T47D (cell line): Measurements from ENCODE around the gene POLN.

ENCODE experiments used
- DNase-seq, 2 experiments: peaks; one replicate each; pipeline versions ENCODE4 v3.0.0 to v3.0.0-alpha.2; 2011 to 2012; ENCODE audit warnings: low read depth in 1 of 2, low spot score in 1 of 2
- JUND ChIP-seq: IDR thresholded peaks from 2 replicates; pipeline ENCODE4 v1.6.1; 2012; ENCODE audit warnings: low read depth
- in situ Hi-C: cut with HindIII; loops from 2 replicates; pipeline ENCODE4 v1.10.0; 2016; ENCODE audit warnings: low sequenced_read_pairs, low pct_unique_long_range_greater_than_20kb

POLN gene

GRCh38 chr4:2265113-2266110 lies 23.5 kb upstream of the POLN start:
- no peak for DNase-seq
- no peak for TF ChIP-seq JUND
- in situ Hi-C loops = no loop called here

- no peak for TF ChIP-seq JUND
- no peak for DNase-seq
- in situ Hi-C loops = no loop called here
Measured at GRCh38 chr4:2264481-2265041, 22.6 kb upstream of the POLN start.

DNA sequence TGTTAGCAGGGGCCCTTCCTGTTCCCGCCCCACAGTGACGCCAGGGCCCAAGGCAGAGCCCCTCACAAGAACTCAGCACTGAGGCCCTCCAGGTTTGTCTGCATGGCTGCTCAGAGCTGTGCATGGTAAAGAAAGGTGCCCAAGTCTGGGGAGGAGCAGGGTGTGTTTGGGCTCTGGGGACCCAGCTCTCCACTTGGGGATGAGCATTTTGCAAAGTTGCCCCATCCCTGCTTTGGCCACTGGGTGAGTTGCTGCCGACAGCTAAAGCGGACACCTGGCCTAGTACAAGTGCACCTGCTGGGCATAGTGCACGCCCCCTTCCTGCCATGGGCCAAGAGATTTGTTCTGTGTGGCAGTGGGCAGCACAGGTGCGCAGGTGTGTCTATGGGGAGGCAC lies 22.0 kb upstream of the POLN start:
- in situ Hi-C loops = no loop called here
- no peak for TF ChIP-seq JUND
- DNase-seq = no peak

DNA sequence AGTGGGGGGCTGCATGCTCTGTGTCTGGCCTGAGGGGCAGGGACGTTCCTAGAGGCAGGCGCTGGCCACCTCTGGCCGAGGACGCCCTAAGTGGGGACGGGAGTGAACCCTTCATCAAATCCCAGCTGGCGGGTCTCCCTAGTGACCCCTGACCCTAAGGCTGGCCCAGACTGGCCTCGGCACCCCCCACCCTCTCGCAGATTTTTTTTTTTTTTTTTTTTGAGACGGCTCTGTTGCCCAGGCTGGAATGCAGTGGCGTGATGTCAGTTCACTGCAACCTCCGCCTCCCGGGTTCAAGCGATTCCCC lies 21.0 kb upstream of the POLN start:
- TF ChIP-seq JUND = no peak
- in situ Hi-C loops = no loop called here
- DNase-seq = no peak

DNA sequence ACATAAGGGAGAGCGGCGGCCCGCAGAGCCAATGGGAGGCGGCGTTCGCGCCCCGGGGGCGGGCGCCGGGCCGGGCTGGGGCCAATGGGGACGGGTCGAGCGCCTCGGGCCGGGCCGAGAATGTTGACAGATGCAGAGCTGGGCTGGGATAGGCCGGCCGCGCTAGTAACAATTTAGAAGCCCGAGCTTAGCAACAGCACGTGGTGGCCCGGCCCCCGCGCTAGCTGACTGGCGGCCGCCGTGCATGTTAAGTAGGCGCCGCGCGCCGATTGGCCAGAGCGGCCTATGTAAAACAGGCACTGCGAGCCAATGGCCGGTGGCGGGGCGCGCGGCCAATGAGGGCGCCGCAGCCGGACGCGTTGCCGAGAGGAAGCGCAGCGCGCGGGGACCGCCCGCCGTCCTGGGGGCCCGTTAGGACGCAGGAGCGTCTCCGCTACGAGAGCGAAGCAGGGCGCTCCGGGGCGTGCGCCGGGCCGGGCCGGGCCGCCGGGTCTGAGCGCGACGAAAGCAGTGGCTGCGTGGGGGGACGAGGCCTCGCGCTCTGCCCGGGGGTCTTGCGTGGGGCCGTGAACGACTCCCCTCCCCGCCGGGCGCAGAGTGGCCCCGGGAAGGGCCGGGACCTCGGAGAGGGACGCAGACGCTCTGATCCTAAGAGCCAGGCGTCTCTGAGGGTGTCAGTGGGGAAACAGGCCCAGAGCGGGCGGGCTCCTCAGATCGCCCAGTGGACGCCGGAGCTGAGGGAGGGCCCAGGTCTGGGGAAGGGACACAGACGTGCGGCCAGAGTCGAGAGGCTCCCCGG lies 20.4 kb upstream of the POLN start:
- in situ Hi-C loops = no loop called here
- DNase-seq = peak; percentile 99 to 100
- no peak for TF ChIP-seq JUND

DNA sequence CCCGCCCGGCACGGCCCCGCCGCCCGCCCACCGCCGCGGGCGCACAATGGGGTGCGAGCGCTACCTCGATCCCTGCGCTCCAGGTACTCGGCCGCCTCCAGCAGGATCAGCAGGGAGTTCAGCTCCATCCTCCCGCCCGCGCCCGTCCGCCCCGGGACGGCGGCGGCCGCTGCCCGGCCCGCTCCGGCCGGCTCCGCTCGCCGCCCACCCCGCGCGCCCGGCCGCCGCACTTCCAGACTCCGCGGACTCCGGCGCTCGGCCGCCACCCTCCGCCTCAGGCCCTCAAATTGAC lies 19.9 kb upstream of the POLN start, which contains the start of gene MXD4:
TSS of gene MXD4 (minus strand) at position 257 of the 292 bp plus-strand sequence. CDS start at position 128, 129 bp downstream.
- TF ChIP-seq JUND = no peak

DNA sequence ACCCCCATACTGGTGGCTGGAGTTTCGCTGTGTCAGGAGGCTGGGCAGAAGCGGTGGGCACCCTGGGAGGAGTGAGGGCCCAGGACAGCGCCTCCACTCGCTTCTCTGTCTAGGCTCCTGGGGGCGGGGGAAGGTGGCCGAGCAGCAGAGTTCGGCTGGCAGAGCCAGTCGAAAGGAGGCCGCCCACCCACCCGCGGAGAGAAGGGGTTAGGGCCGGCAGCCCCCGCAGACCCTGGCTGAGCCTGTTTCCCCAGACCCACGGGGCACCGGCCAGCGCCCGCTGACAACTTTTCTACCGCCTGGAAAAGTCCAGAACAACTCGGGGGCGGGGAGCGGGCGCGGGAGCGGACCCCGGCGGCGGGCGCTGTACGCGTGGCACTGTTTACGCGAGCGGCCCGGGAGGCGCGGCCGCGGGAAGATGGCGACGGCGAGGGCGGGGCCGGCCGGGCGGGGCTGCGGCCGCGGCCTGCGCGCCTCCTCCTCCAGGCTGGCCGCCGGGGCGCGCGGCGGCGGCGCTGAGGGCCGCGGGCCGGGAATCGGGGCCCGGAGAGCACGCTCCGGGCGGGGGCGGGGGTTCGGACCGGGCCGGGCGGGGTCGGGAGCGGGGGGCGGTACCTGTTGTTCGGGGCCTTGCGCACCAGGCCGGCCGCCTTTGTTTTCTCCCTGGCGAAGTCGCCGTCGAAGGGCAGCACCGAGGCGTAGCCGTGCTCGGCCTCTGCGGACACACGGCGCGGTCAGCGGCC lies 19.4 kb upstream of the POLN start:
- in situ Hi-C loops = no loop called here
- DNase-seq = peak; percentile 47 to 62
- TF ChIP-seq JUND = no peak

More for the DNA sequence above, 19.9 kb upstream of the POLN start, which contains the start of gene MXD4:
- in situ Hi-C loops = no loop called here
- DNase-seq = no peak

DNA sequence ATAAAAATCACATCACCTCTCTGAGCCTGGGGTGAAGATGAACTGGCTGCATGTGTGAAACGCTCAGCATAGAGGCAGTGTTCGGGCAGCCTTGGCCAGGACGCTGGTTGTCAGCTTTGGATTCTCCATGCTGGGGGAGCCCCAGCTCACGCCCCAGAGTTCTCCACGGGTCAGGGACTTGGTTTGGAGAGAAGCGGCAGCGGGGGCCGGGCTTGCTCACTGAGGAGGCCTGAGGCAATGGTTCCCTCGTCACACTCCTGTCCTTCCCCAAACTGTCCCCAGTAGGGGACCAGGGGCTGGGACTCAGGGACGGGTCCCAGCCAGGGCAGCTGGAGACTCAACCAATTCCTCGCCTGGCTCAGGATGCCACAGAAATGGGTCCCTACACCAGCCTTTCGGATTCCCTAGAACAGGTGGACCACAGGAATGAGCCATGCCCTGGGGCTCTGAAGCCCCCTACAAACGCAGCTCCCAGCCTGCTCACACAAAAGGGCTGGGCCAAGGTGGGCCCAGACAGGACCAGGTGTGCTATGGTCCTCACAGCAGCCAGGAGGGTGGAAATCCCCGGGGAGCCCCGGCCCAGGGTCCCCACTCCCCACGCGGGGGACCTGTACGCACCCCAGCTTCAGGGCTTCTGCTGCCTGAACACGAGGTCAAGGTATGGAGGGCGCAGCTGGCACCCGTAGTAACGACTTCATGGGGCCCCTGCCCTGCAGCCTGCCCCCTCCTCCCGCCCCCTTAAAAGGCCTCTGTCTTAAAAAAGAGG lies 18.6 kb upstream of the POLN start:
- no peak for DNase-seq
- in situ Hi-C loops = no loop called here
- TF ChIP-seq JUND = no peak

- in situ Hi-C loops = no loop called here
- DNase-seq = no peak
- TF ChIP-seq JUND = no peak
Measured at GRCh38 chr4:2259541-2260343, 17.8 kb upstream of the POLN start.

DNA sequence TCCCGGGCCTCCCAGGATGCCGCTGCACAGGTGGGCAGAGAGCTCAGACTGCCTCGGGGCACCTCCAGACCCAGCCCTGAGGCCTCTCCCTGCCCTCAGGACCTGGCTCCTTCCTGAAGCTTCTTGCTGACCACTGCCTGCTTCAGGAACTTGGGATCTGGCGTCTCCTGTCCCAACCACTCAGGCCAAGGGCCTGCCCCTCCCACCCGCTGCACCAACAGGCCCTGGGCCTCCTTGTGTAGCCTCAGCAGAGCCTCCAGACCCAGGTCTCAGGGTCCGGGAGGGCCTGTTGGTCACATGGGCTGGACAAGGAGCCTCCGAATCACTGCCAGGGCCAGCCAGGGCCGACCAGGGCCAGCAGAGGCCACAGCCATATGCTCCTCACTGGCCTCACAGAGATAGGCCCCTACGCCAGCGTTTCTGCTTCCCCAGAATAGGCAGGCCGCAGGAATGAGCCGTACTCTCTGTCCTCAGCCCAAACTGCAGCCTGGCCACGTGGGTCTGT lies 17.2 kb upstream of the POLN start:
- in situ Hi-C loops = no loop called here
- TF ChIP-seq JUND = no peak
- no peak for DNase-seq
